Endothelial cell of umbilical vein (primary cell): ENCODE results near the gene ABCD3.

ENCODE experiments used
- POLR2A ChIP-seq: IDR thresholded peaks from 2 replicates; pipeline ENCODE4 v1.6.1; 2012; ENCODE audit warnings: low read depth, mild to moderate bottlenecking, control low read depth, low read length
- POLR2AphosphoS5 ChIP-seq: IDR thresholded peaks from 2 replicates; pipeline ENCODE4 v1.6.1; 2012; ENCODE audit warnings: low read depth, mild to moderate bottlenecking, control low read depth, low read length, moderate library complexity; ENCODE audit not compliant: insufficient read depth
- TF ChIP-seq, protein P1 (sequence below), 2 donors: IDR thresholded peaks; 1 replicate in 1 of 2; 2 replicates in 1 of 2; pipeline ENCODE4 v1.5.1; 2011; ENCODE audit warnings: low read length in 2 of 2, mild to moderate bottlenecking in 2 of 2, moderate library complexity in 2 of 2, control low read depth in 1 of 2, inconsistent platforms in 1 of 2, low read depth in 1 of 2; ENCODE audit not compliant: insufficient read depth in 1 of 2; ENCODE audit errors: extremely low read depth in 1 of 2

- TF ChIP-seq, protein P1, sequence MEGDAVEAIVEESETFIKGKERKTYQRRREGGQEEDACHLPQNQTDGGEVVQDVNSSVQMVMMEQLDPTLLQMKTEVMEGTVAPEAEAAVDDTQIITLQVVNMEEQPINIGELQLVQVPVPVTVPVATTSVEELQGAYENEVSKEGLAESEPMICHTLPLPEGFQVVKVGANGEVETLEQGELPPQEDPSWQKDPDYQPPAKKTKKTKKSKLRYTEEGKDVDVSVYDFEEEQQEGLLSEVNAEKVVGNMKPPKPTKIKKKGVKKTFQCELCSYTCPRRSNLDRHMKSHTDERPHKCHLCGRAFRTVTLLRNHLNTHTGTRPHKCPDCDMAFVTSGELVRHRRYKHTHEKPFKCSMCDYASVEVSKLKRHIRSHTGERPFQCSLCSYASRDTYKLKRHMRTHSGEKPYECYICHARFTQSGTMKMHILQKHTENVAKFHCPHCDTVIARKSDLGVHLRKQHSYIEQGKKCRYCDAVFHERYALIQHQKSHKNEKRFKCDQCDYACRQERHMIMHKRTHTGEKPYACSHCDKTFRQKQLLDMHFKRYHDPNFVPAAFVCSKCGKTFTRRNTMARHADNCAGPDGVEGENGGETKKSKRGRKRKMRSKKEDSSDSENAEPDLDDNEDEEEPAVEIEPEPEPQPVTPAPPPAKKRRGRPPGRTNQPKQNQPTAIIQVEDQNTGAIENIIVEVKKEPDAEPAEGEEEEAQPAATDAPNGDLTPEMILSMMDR (IDR thresholded peaks at IDR 0.05; ENCODE audit: extremely low read depth in 1 of 2, insufficient read depth in 1 of 2, low read depth in 1 of 2, low read length in 2 of 2), result no peak
- TF ChIP-seq POLR2AphosphoS5 (no peak), POLR2A (no peak)
Observed at GRCh38 chr1:94537254-94537653, 119.1 kb downstream of the ABCD3 start.
